K562 (cell line): ENCODE measurements around the gene NSMF. TPM values are rescaled to one million over a fixed set of nuclear protein-coding genes. Genes with fewer than 3 reads are reported as not detected.
A peak's percentile ranks its signal among the peaks of the same experiment; 100 is the strongest.

Source experiments
- ATAC-seq: fragments of 200-7000 bp; cut with Tn5 transposase; 3 replicates; pipeline ENCODE4 v1.9.1; 2020; ENCODE audit warnings: moderate library complexity
- BruUV-seq: library from RNA; stranded (reverse); fragments of 400-500 nt; replicated peaks from 2 replicates; lab custom pipeline; 2021; lab: Mats Ljungman, UMichigan
- CTCF ChIA-PET: fragments of 300-600 bp; formaldehyde crosslinking; extraction: SDS; loops from one replicate; lab custom pipeline; 2021; ENCODE audit warnings: low intra/inter-chr PET ratio; lab: Yijun Ruan, JAX
- POLR2A ChIA-PET: fragments of 300-600, 350-650 bp; sonication (Branson Sonifier 250); formaldehyde crosslinking; extraction: SDS; loops from one replicate; lab custom pipeline; 2021; ENCODE audit warnings: antibody characterized with exemption, inconsistent platforms; lab: Yijun Ruan, JAX
- DNase-seq, 4 experiments: peaks; one replicate each; pipeline versions ENCODE4 v3.0.0 to v3.0.0-alpha.2; 2011 to 2018; ENCODE audit warnings: low spot score in 3 of 4, mixed read lengths in 3 of 4; ENCODE audit errors: extremely low read depth in 1 of 4
- FAIRE-seq: peaks from 2 replicates; lab custom pipeline; 2011; peaks lifted over from hg19 to GRCh38; lab: Jason Lieb, UNC
- H2AFZ ChIP-seq: 2 replicates; pipeline ENCODE4 v1.6.0; 2011; ENCODE audit warnings: low read depth, low read length, control low read depth, inconsistent platforms
- H3K27ac ChIP-seq: fragments of 200-600 bp; 3 replicates; pipeline ENCODE4 v1.8.0; 2011; ENCODE audit warnings: low read depth, mild to moderate bottlenecking, control low read depth, inconsistent platforms, low read length, moderate library complexity, mixed read lengths; ENCODE audit errors: extremely low read depth
- H3K27me3 ChIP-seq, 2 experiments: fragments of 300-600 bp in 1 of 2; 2 replicates in 1 of 2; 3 replicates in 1 of 2; pipeline versions ENCODE4 v1.6.0 to v1.8.0; 2011; ENCODE audit warnings: inconsistent platforms in 2 of 2, low read length in 2 of 2, mild to moderate bottlenecking in 1 of 2, mixed read lengths in 1 of 2, moderate library complexity in 1 of 2; ENCODE audit not compliant: control insufficient read depth in 2 of 2, insufficient read depth in 2 of 2
- H3K36me3 ChIP-seq: fragments of 300-600 bp; 3 replicates; pipeline ENCODE4 v1.8.0; 2011; ENCODE audit warnings: mild to moderate bottlenecking, low read length, inconsistent platforms; ENCODE audit not compliant: control insufficient read depth, insufficient read depth
- H3K4me1 ChIP-seq, 2 experiments: fragments of 200-600 bp in 1 of 2; replicated peaks in 1 of 2; 2 replicates in 1 of 2; 3 replicates in 1 of 2; pipeline versions ENCODE4 v1.5.1 to v1.8.0; 2011; ENCODE audit warnings: inconsistent platforms in 2 of 2, low read length in 2 of 2, mild to moderate bottlenecking in 1 of 2, mixed read lengths in 1 of 2, moderate library complexity in 1 of 2; ENCODE audit not compliant: control insufficient read depth in 2 of 2, insufficient read depth in 2 of 2
- H3K4me2 ChIP-seq: 2 replicates; pipeline ENCODE4 v1.6.1; 2011; ENCODE audit warnings: low read length, control low read depth, inconsistent platforms, mixed read lengths; ENCODE audit not compliant: insufficient read depth
- H3K4me3 ChIP-seq: fragments of 200-600 bp; sonication (generic), shearing (Covaris generic); 2 replicates; pipeline ENCODE4 v1.5.1; 2016; ENCODE audit warnings: control low read depth, inconsistent platforms
- H3K79me2 ChIP-seq: fragments of 200-600 bp; 3 replicates; pipeline ENCODE4 v1.8.0; 2011; ENCODE audit warnings: low read length, inconsistent platforms; ENCODE audit not compliant: control insufficient read depth, insufficient read depth
- H3K9ac ChIP-seq, 2 experiments: 2 replicates each; pipeline versions ENCODE4 v1.6.0 to v1.6.1; 2011; ENCODE audit warnings: low read depth in 2 of 2, low read length in 2 of 2, control low read depth in 1 of 2, inconsistent platforms in 1 of 2, mild to moderate bottlenecking in 1 of 2, mixed read lengths in 1 of 2; ENCODE audit not compliant: insufficient read depth in 1 of 2
- H3K9me1 ChIP-seq: one replicate; pipeline ENCODE4 v1.6.0; 2011; ENCODE audit warnings: inconsistent platforms, mild to moderate bottlenecking, low read length, moderate library complexity; ENCODE audit not compliant: control insufficient read depth, insufficient read depth
- H3K9me3 ChIP-seq: replicated peaks from 2 replicates; pipeline ENCODE4 v1.5.1; 2011; ENCODE audit warnings: low read depth, low read length, inconsistent platforms; ENCODE audit not compliant: control insufficient read depth, insufficient read depth
- H4K20me1 ChIP-seq: replicated peaks from 2 replicates; pipeline ENCODE4 v1.6.1; 2011; ENCODE audit warnings: low read length, inconsistent platforms, mixed read lengths; ENCODE audit not compliant: control insufficient read depth, insufficient read depth
- ATF7 ChIP-seq: fragments of 450-650 bp; IDR thresholded peaks from 2 replicates; pipeline ENCODE4 v1.7.1; 2014; ENCODE audit warnings: mild to moderate bottlenecking, moderate library complexity
- CBX3 ChIP-seq, 2 experiments: IDR thresholded peaks; 1 replicate in 1 of 2; 2 replicates in 1 of 2; pipeline ENCODE4 v1.6.1; 2012; ENCODE audit warnings: inconsistent platforms in 2 of 2, low read length in 2 of 2, borderline replicate concordance in 1 of 2, control low read depth in 1 of 2
- FOXK1 ChIP-seq: sonication (generic); formaldehyde crosslinking; IDR thresholded peaks from 2 replicates; pipeline ENCODE4 v1.8.0; 2022; ENCODE audit warnings: missing genetic modification reagents, mild to moderate bottlenecking, borderline replicate concordance
- PRDM10 ChIP-seq: fragments of 450-650 bp; IDR thresholded peaks from 2 replicates; pipeline ENCODE4 v1.6.1; 2018; ENCODE audit not compliant: partially characterized antibody
- SP1 ChIP-seq: sonication (generic); formaldehyde crosslinking; IDR thresholded peaks from 2 replicates; pipeline ENCODE4 v1.8.1; 2022; ENCODE audit warnings: mild to moderate bottlenecking, missing genetic modification reagents
- USF1 ChIP-seq: sonication (generic); formaldehyde crosslinking; IDR thresholded peaks from 2 replicates; pipeline ENCODE4 v1.9.0; 2022; ENCODE audit warnings: mild to moderate bottlenecking, missing genetic modification reagents
- ZNF398 ChIP-seq: fragments of 250-450 bp; sonication (Bioruptor Pico); IDR thresholded peaks from 2 replicates; pipeline ENCODE4 v1.8.0; 2021; ENCODE audit warnings: moderate library complexity, mild to moderate bottlenecking, inconsistent platforms
- ZNF830 ChIP-seq: fragments of 250-450 bp; sonication (Bioruptor Pico); IDR thresholded peaks from 2 replicates; pipeline ENCODE4 v1.5.0; 2021; ENCODE audit warnings: mild to moderate bottlenecking
- WGBS: fragments of 100-300 bp; shearing (Covaris generic); methylation state at CpG from one replicate; pipeline ENCODE4 v1.1.6; 2016; ENCODE audit warnings: low coverage, mixed read lengths; ENCODE audit not compliant: insufficient coverage; ENCODE audit errors: missing lambda C conversion rate; 5-methylcytosine and 5-hydroxymethylcytosine counted together
- in situ Hi-C: fragments of 300-500 bp; cut with MboI; formaldehyde crosslinking; loops from 4 replicates; pipeline ENCODE4 v1.15.0; 2018; ENCODE audit warnings: inconsistent platforms, mixed read lengths
- intact Hi-C: fragments of 100-400 bp; cut with micrococcal nuclease; formaldehyde crosslinking; loops from 2 replicates; pipeline ENCODE4 v1.14.2; 2022
- polyA plus RNA-seq, 8 experiments: library from polyadenylated mRNA; depleted of rRNA in 4 of 8; stranded (reverse) in 5 of 8; unstranded in 3 of 8; fragments of >200 nt; fragmentation: Nextera tagmentation in 2 of 8; fragmentation: Illumina TruSeq in 1 of 8; extraction: Ambion mirVana in 2 of 8; extraction: Trizol in 1 of 8; gene quantifications; 2 replicates each; pipeline versions ENCODE4 v1.2.1 to v1.2.3, GENCODE V29; 2011 to 2014; ENCODE audit warnings: inconsistent platforms in 1 of 8, missing spikeins in 1 of 8
- total RNA-seq, 7 experiments: library from RNA; depleted of rRNA in 6 of 7; stranded (reverse); fragments of >200 nt in 6 of 7; fragmentation: Illumina TruSeq in 2 of 7; extraction: Trizol in 2 of 7; gene quantifications; 2 replicates each; pipeline versions ENCODE4 v1.2.1 to v1.2.3, GENCODE V29; 2011 to 2021; ENCODE audit warnings: low replicate concordance in 1 of 7
- TF ChIP-seq, protein P1 (sequence below): sonication (generic); formaldehyde crosslinking; IDR thresholded peaks from 2 replicates; pipeline ENCODE4 v1.8.1; 2023; ENCODE audit warnings: mild to moderate bottlenecking, missing genetic modification reagents, moderate library complexity
- TF ChIP-seq, protein P2 (sequence below): sonication (generic); formaldehyde crosslinking; IDR thresholded peaks from 2 replicates; pipeline ENCODE4 v1.8.0; 2022; ENCODE audit warnings: missing genetic modification reagents, mild to moderate bottlenecking, moderate library complexity, borderline replicate concordance

Gene NSMF
- total and polyA plus RNA-seq, 9 of the 15 experiments (the other 6 are each of a cell fraction or from before 2014, with no cell fraction given) = 0.20 to 82.7 (median 29.3) TPM

GRCh38 chr9:137459601-137460362 is 648 bp upstream of the NSMF start:
- no peaks in the 10 kb centered on the region for H3K27me3 ChIP-seq
- H3K9me1 ChIP-seq = no peaks in the 10 kb centered on the region
- intact Hi-C loops (loop anchor here (2.0 kb wide), 1 partner anchor 33 kb away; no protein-coding TSS in a partner anchor), in situ Hi-C loops (no loop called here)
- ATAC-seq = peak; percentile 1; the same call in 1 of the 3 replicates
- peak overlapping the region; percentile 59; the same call in 1 of the 2 replicates for H3K4me3 ChIP-seq
- no peaks in the 10 kb centered on the region for H4K20me1 ChIP-seq
- H3K9me3 ChIP-seq = no peaks in the 10 kb centered on the region
- FAIRE-seq = peak; percentile 56
- peak overlapping the region; percentile 87 for H3K27ac ChIP-seq
- peaks cover 12% of the 10 kb centered on the region for H3K79me2 ChIP-seq
- H2AFZ ChIP-seq = peak overlapping the region; percentile 86
- H3K4me2 ChIP-seq = peak overlapping the region; percentile 64
- ChIA-PET POLR2A (interaction anchor here (0.7 to 0.8 kb wide), 2 partner anchors 9 kb away, joined by 3 to 4 read pairs; no protein-coding TSS in a partner anchor), CTCF (no interaction called here)
- no peak for DNase-seq
- WGBS = 9% methylated on average over 12 of the region's 15 CpGs
- H3K9ac ChIP-seq = peak overlapping the region; percentile 62 to 97
- peaks cover 33% of the 10 kb centered on the region; the same call in 1 of the 3 replicates for H3K36me3 ChIP-seq
- no TSS peak for BruUV-seq
- H3K4me1 ChIP-seq = peaks cover 18 to 98% of the 10 kb centered on the region in 2 experiments
- TF ChIP-seq PRDM10 (no peak), FOXK1 (0 out of 2 replicates have a peak, but pooled peaks have one; percentile 23), ZNF398 (CRISPR knock-in tag) (no peak), CBX3 (IDR thresholded peaks at IDR 0.05; ENCODE audit: borderline replicate concordance in 1 of 2, low read length in 2 of 2) (0 out of 3 replicates have a peak, but pooled peaks of 1 of the 2 experiments have one; percentile 17), USF1 (CRISPR knock-in tag) (0 out of 2 replicates have a peak, but pooled peaks have one; percentile 1), ATF7 (0 out of 2 replicates have a peak, but pooled peaks have one; percentile 18), SP1 (CRISPR knock-in tag) (peak; percentile 55), ZNF830 (CRISPR knock-in tag) (0 out of 2 replicates have a peak, but pooled peaks have one; percentile 30)
- TF ChIP-seq, protein P1, sequence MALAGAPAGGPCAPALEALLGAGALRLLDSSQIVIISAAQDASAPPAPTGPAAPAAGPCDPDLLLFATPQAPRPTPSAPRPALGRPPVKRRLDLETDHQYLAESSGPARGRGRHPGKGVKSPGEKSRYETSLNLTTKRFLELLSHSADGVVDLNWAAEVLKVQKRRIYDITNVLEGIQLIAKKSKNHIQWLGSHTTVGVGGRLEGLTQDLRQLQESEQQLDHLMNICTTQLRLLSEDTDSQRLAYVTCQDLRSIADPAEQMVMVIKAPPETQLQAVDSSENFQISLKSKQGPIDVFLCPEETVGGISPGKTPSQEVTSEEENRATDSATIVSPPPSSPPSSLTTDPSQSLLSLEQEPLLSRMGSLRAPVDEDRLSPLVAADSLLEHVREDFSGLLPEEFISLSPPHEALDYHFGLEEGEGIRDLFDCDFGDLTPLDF (CRISPR knock-in tag) = no peak
- TF ChIP-seq, protein P2, sequence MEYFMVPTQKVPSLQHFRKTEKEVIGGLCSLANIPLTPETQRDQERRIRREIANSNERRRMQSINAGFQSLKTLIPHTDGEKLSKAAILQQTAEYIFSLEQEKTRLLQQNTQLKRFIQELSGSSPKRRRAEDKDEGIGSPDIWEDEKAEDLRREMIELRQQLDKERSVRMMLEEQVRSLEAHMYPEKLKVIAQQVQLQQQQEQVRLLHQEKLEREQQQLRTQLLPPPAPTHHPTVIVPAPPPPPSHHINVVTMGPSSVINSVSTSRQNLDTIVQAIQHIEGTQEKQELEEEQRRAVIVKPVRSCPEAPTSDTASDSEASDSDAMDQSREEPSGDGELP = 0 out of 2 replicates have a peak, but pooled peaks have one; percentile 23
